HepG2 (cell line): Measurements from ENCODE around the gene GRB2. TPM values are rescaled to one million over a fixed set of nuclear protein-coding genes. Genes with fewer than 3 reads are reported as not detected.
A peak's percentile ranks its signal among the peaks of the same experiment; 100 is the strongest.

ENCODE experiments used
- CCDC6 ChIP-seq: sonication (generic); formaldehyde crosslinking; IDR thresholded peaks from 2 replicates; pipeline ENCODE4 v1.8.1; 2022; ENCODE audit warnings: mild to moderate bottlenecking, missing genetic modification reagents, moderate library complexity
- CHD2 ChIP-seq: IDR thresholded peaks from 2 replicates; pipeline ENCODE4 v1.6.1; 2011; ENCODE audit warnings: low read depth, low read length, improper control_type of control experiment
- CREB1 ChIP-seq, 2 experiments: fragments of 450-650 bp in 1 of 2; IDR thresholded peaks; 2 replicates each; pipeline ENCODE4 v1.6.1; 2016 to 2017; ENCODE audit warnings: control low read depth in 1 of 2, mild to moderate bottlenecking in 1 of 2, missing compliant biosample characterization in 1 of 2, missing genetic modification characterization in 1 of 2
- ERF ChIP-seq: IDR thresholded peaks from 2 replicates; pipeline ENCODE4 v1.6.1; 2018; ENCODE audit warnings: missing biosample characterization, missing genetic modification reagents
- FOXC1 ChIP-seq: sonication (generic); formaldehyde crosslinking; IDR thresholded peaks from 2 replicates; pipeline ENCODE4 v1.8.0; 2022; ENCODE audit warnings: mild to moderate bottlenecking, missing genetic modification reagents, borderline replicate concordance
- HNRNPH1 ChIP-seq: fragments of 200-400 bp; formaldehyde crosslinking; optimal IDR thresholded peaks from 2 replicates; pipeline ENCODE3; 2017; ENCODE audit warnings: mild to moderate bottlenecking, low read depth, low read length
- HOMEZ ChIP-seq: IDR thresholded peaks from 2 replicates; pipeline ENCODE4 v1.6.1; 2016; ENCODE audit warnings: low read depth
- MTERF4 ChIP-seq: sonication (generic); formaldehyde crosslinking; IDR thresholded peaks from 2 replicates; pipeline ENCODE4 v1.8.0; 2023; ENCODE audit warnings: mild to moderate bottlenecking, missing genetic modification reagents
- SALL2 ChIP-seq: sonication (generic); formaldehyde crosslinking; IDR thresholded peaks from 2 replicates; pipeline ENCODE4 v1.8.1; 2023; ENCODE audit warnings: mild to moderate bottlenecking, missing genetic modification reagents, inconsistent platforms
- SMARCC2 ChIP-seq: fragments of 450-650 bp; IDR thresholded peaks from 2 replicates; pipeline ENCODE4 v1.6.1; 2017; ENCODE audit warnings: antibody characterized with exemption, mild to moderate bottlenecking
- SRSF4 ChIP-seq: fragments of 200-400 bp; formaldehyde crosslinking; IDR thresholded peaks from one replicate; pipeline ENCODE4 v1.6.1; 2018; ENCODE audit warnings: mild to moderate bottlenecking, low read depth, low read length, moderate library complexity; ENCODE audit not compliant: poor library complexity, severe bottlenecking
- TARDBP ChIP-seq: sonication (generic); formaldehyde crosslinking; IDR thresholded peaks from 2 replicates; pipeline ENCODE4 v1.8.0; 2022; ENCODE audit warnings: mild to moderate bottlenecking, missing genetic modification reagents
- TERF1 ChIP-seq: sonication (generic); formaldehyde crosslinking; IDR thresholded peaks from 2 replicates; pipeline ENCODE4 v1.8.0; 2022; ENCODE audit warnings: mild to moderate bottlenecking, missing genetic modification reagents, moderate library complexity
- THYN1 ChIP-seq: sonication (generic); formaldehyde crosslinking; IDR thresholded peaks from 2 replicates; pipeline ENCODE4 v1.8.1; 2023; ENCODE audit warnings: low read depth, mild to moderate bottlenecking, moderate library complexity, missing genetic modification reagents, borderline replicate concordance
- U2AF2 ChIP-seq: fragments of 200-400 bp; formaldehyde crosslinking; IDR thresholded peaks from 2 replicates; pipeline ENCODE4 v1.6.1; 2017; ENCODE audit warnings: low read depth, mild to moderate bottlenecking, low read length
- ZBTB2 ChIP-seq: sonication (generic); formaldehyde crosslinking; IDR thresholded peaks from 2 replicates; pipeline ENCODE4 v1.8.0; 2022; ENCODE audit warnings: low read depth, missing genetic modification reagents
- ZFP91 ChIP-seq: sonication (generic); formaldehyde crosslinking; IDR thresholded peaks from 2 replicates; pipeline ENCODE4 v1.9.0; 2022; ENCODE audit warnings: missing genetic modification reagents, mild to moderate bottlenecking, borderline replicate concordance
- ZFX ChIP-seq: sonication (generic); formaldehyde crosslinking; IDR thresholded peaks from 2 replicates; pipeline ENCODE4 v1.4.0; 2020; ENCODE audit warnings: mild to moderate bottlenecking, low read depth, missing genetic modification reagents, moderate library complexity
- ZNF121 ChIP-seq: sonication (generic); formaldehyde crosslinking; IDR thresholded peaks from 2 replicates; pipeline ENCODE4 v1.5.0; 2020; ENCODE audit warnings: mild to moderate bottlenecking, missing genetic modification reagents
- ZNF138 ChIP-seq: sonication (generic); formaldehyde crosslinking; IDR thresholded peaks from 2 replicates; pipeline ENCODE4 v1.5.0; 2020; ENCODE audit warnings: mild to moderate bottlenecking, low read depth, missing genetic modification reagents
- ZNF441 ChIP-seq: sonication (generic); formaldehyde crosslinking; IDR thresholded peaks from 2 replicates; pipeline ENCODE4 v1.7.0; 2021; ENCODE audit warnings: missing genetic modification reagents, borderline replicate concordance
- polyA plus RNA-seq, 8 experiments: library from polyadenylated mRNA; depleted of rRNA in 3 of 8; stranded (reverse) in 7 of 8; unstranded in 1 of 8; fragments of >200 nt; fragmentation: Illumina TruSeq in 4 of 8; extraction: Trizol in 4 of 8; gene quantifications; 2 replicates each; pipeline versions ENCODE4 v1.2.1 to v1.2.3, GENCODE V29; 2011 to 2016; ENCODE audit warnings: low read depth in 4 of 8, missing spikeins in 1 of 8, mixed read lengths in 1 of 8; ENCODE audit not compliant: insufficient read depth in 1 of 8
- total RNA-seq, 5 experiments: library from RNA; depleted of rRNA; stranded (reverse); fragments of >200 nt; fragmentation: Illumina TruSeq; extraction: Trizol; gene quantifications; 2 replicates each; pipeline ENCODE4 v1.2.3, GENCODE V29; 2016; ENCODE audit warnings: low read depth in 1 of 5

The GRB2 gene
- total and polyA plus RNA-seq, 2 of the 13 experiments (the other 11 are each of a cell fraction or from before 2014, with no cell fraction given) = 84.6 to 92.3 TPM

- TF ChIP-seq ZNF441 (CRISPR knock-in tag) (peak; percentile 87; the same call in 1 of the 2 replicates), TERF1 (no peak), ZBTB2 (CRISPR knock-in tag) (no peak), U2AF2 (peak; percentile 94), SMARCC2 (no peak), ERF (CRISPR knock-in tag) (peak; percentile 68; the same call in 1 of the 2 replicates), THYN1 (CRISPR knock-in tag) (0 out of 2 replicates have a peak, but pooled peaks have one; percentile 51), TARDBP (peak; percentile 91), SALL2 (CRISPR knock-in tag) (0 out of 2 replicates have a peak, but pooled peaks have one; percentile 9), MTERF4 (CRISPR knock-in tag) (0 out of 2 replicates have a peak, but pooled peaks have one; percentile 39), ZFP91 (peak; percentile 77), ZNF138 (CRISPR knock-in tag) (no peak), FOXC1 (CRISPR knock-in tag) (peak; percentile 76; the same call in 1 of the 2 replicates), ZFX (CRISPR knock-in tag) (peak; percentile 99), CREB1 (IDR thresholded peaks at IDR 0.05) (no peak), CREB1 (CRISPR knock-in tag; IDR thresholded peaks at IDR 0.05) (no peak), SRSF4 (no peak), CHD2 (no peak), HNRNPH1 (peak; percentile 99), CCDC6 (CRISPR knock-in tag) (peak; percentile 38; the same call in 1 of the 2 replicates), HOMEZ (CRISPR knock-in tag) (peak; percentile 30; the same call in 1 of the 2 replicates), ZNF121 (0 out of 2 replicates have a peak, but pooled peaks have one; percentile 42)
These were observed 96.5 kb downstream of the GRB2 start (continued) for GRCh38 chr17:75308732-75309629.
